ENCODE results near the gene SEC14L6.

DNA sequence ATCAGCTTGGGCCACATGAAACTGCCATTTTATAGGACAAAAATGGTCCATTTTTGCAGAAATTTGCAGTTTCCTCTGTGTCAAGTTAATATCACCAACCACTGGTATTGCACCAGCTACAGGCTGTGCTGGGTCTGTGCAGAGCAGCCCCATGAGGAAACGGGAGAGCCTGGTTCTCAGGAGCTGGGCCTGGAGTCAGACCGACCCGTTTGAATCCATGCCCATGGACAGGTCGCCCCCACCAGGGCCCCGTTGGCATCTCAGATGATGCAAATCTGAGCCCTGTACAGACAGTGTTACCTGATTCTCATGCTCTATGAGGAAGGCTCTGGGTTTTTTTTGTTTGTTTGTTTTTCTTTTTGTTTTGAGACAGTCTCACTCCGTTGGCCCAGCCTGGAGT lies 9.8 kb upstream of the SEC14L6 start:
- TF ChIP-seq EZH2 (IDR thresholded peaks at IDR 0.05; ENCODE audit: insufficient read depth, poor library complexity, severe bottlenecking) (no peak), EZH2phosphoT487 (IDR thresholded peaks at IDR 0.05; ENCODE audit: insufficient read depth, low read depth) (no peak)
